Activated CD4-positive, CD25-positive, alpha-beta regulatory T cell treated with anti-CD3 and anti-CD28 coated beads, Interleukin-2, amount 50 U/mL, for 16 hours (primary cell): ENCODE data around the gene JMJD1C.
"Not testable (repeated sequence)": the region's sequence is repeated elsewhere in the genome, so short reads cannot be mapped to it uniquely, and the experiment has no call there.

ENCODE experiments used
- DNase-seq: peaks from one replicate; pipeline ENCODE4 v3.0.0-alpha.2; 2020; ENCODE audit warnings: low read depth, low spot score

JMJD1C gene

DNA sequence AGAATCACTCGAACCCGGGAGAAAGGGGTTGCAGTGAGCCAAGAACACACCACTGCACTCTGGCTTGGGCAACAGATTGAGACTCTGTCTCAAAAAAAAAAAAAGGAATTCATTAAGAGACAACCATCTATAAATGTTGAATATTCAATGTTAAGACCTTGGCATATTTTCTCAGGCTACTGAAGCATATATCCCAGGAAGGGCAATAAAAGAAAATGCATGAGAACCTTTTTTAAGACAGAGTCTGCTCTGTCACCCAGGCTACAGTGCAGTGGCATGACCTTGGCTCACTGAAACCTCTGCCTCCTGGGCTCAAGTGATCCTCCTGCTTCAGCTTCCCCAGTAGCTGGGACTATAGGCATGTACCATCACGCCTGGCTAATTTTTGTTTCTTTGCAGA, 165.0 kb downstream of the JMJD1C start:
- no peak for DNase-seq

DNA sequence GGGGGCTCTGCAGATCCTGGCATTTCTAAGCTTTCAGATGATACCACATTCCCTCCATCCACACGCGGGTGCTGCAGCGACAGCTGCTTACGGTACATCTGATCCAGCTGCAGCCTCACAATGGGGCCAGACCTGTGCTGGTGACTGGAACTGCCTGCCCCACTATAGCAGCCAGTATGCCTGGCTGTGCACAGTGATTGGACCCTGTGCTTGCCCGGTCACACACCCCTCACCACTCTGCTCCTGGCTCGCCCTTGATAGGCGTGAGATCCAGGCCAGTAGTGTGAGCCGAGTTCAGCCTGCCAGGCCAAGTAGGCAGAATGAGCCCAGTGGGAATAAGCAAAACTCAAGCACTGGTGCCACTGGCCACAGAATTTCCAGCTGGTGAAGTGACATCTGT, 167.8 kb downstream of the JMJD1C start:
- DNase-seq, result no peak

GRCh38 chr10:63294781-63295180, 171.0 kb downstream of the JMJD1C start:
- DNase-seq, result no peak

GRCh38 chr10:63292847-63293246, 172.9 kb downstream of the JMJD1C start:
- DNase-seq, result not testable (repeated sequence)

GRCh38 chr10:63288170-63288569, 177.6 kb downstream of the JMJD1C start:
- no peak for DNase-seq

DNA sequence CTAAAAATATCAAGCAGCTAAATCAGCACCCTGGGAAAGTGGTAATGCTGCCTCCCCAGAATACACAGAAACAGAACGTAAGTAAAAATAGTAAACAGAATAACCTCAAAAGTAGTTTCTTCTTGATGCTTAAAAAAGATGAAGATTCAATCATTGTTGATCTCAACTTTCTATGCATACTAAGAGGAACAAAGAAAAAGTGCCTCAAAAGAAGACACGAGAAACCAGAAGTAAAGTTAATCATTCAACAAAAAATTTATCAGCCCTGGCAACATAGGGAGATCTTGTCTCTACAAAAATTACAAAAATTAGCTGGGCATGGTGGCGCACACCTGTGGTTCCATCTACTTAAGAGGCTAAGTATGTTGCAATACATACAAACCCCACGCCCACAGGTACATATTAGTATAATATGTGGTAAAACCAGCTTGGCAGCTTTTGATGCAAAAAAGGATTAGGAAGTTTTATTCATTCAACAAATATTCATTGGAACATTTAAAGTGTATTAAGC, 179.0 kb downstream of the JMJD1C start:
- no peak for DNase-seq

GRCh38 chr10:63286340-63286739, 179.4 kb downstream of the JMJD1C start:
- no peak for DNase-seq

DNA sequence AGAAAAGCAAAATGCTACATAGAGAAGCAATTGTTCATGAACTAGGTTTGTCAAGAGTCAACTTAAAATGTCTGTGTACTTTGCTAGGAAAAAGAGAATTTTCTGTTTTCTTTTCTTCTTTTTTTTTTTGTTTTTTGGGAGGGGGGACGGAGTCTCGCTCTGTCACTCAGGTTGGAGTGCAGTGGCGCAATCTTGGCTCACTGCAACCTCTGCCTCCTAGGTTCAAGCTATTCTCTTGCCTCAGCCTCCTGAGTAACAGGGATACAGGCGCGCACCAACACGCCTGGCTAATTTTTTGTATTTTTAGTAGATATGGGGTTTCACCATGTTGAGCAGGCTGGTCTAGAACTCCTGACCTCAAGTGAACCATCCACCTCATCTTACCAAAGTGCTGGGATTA, 181.9 kb downstream of the JMJD1C start:
- not testable (repeated sequence) for DNase-seq

- no peak for DNase-seq
Measured at GRCh38 chr10:63283093-63283492, 182.7 kb downstream of the JMJD1C start.

DNA sequence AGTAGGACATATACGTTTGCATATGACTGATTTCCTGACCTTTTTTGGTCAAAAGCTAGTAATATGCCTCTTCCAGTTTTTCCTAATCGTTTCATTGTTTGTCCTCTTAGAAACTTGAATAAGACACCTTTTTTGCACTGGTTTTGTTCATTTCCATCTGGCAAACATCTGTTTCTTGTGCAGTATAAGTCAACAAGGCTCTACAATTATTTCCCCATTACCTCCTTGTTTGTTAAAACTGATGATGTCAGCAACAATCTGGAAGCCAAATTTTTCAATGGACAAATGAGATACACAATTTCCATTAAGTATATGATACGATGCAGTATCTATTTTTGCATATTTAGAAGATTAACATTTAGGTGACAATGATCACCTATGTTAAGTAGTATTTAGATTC, 183.8 kb downstream of the JMJD1C start:
- no peak for DNase-seq

DNA sequence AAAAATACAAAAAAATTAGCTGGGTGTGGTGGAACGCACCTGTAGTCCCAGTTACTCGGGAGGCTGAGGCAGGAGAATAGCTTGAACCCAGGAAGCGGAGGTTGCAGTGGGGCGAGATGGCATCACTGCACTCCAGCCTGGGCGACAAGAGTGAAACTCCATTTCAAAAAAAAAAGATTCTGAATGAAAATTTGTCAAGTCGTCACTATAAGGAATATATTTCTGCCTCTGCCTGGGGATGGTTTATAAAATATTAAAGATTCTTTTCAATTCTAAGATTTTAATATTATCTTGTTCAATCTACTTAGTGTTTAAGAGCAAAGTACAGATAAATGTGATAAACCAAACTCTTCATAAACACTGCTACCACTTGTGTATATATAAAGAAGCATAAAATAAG, 185.4 kb downstream of the JMJD1C start:
- DNase-seq, result no peak

DNA sequence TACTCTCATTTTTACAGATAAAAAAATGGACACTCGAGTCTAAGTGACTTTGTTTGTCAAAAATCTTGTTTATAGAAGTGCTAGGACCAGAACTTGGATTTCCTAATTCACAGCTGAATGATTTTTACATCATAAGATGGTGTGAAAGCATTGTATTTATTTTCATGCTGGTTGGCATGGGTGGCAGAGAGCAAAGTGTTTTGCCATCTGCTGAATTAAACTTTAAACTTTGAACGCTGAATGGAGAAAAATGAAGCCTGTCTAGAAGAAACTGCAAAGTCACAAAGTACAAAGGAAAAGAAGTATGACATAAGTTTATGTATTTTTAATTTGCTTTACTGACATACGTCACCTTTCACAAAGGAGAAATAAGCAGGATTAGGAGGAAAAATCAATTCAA, 190.7 kb downstream of the JMJD1C start:
- DNase-seq, result no peak

DNA sequence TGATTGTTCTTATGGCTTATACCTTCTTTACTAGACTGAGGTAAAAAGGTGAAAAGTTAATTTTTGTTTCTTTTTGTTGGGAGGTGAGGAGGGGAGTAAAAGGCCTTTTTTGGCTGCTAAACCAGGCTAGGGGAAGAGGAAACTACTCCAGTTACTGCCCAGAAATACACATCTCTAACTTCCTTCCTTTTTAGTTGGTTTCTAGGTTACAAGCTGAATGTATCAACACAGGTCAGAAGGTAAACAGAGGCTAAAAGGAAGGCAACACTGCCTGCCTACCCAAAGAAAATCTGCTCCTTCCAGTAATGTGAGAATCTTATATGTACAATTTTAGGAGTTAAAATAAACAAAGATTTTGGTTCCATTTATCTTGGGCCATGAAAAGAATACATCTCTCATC, 192.2 kb downstream of the JMJD1C start:
- no peak for DNase-seq

- peak; percentile 68 for DNase-seq
Measured at GRCh38 chr10:63268798-63269503, 196.8 kb downstream of the JMJD1C start.

GRCh38 chr10:63268149-63268797, 197.5 kb downstream of the JMJD1C start:
- no peak for DNase-seq

- no peak for DNase-seq
Measured at GRCh38 chr10:63267414-63268148, 198.2 kb downstream of the JMJD1C start.

- no peak for DNase-seq
Measured at GRCh38 chr10:63266391-63267316, 199.1 kb downstream of the JMJD1C start.

- no peak for DNase-seq
Measured at GRCh38 chr10:63265683-63266235, 200.0 kb downstream of the JMJD1C start.

- no peak for DNase-seq
Measured at GRCh38 chr10:63265222-63265617, 200.6 kb downstream of the JMJD1C start.

- no peak for DNase-seq
Measured at GRCh38 chr10:63264617-63265221, 201.1 kb downstream of the JMJD1C start.
